HG02852 (cell line): ENCODE measurements around the gene ACSF2.
A peak's percentile ranks its signal among the peaks of the same experiment; 100 is the strongest.
"Not testable (repeated sequence)": the region's sequence is repeated elsewhere in the genome, so short reads cannot be mapped to it uniquely, and the experiment has no call there.

Source experiments
- ATAC-seq: cut with Tn5 transposase; IDR thresholded peaks from one replicate; pipeline ENCODE4 v1.9.1; 2021; ENCODE audit warnings: mild to moderate bottlenecking, moderate library complexity; ENCODE audit not compliant: unreplicated experiment

The ACSF2 gene

GRCh38 chr17:50425682-50426471 lies at the start of gene ACSF2:
Gene ACSF2, plus strand, starts transcription at chr17:50426218. Its CDS starts 44 bp downstream, at chr17:50426262.
- peak; percentile 61 for ATAC-seq

GRCh38 chr17:50379351-50380132 lies 46.5 kb upstream of the ACSF2 start:
- no peak for ATAC-seq

GRCh38 chr17:50380369-50381259 lies 45.4 kb upstream of the ACSF2 start:
- no peak for ATAC-seq

- ATAC-seq: no peak
Observed at GRCh38 chr17:50381260-50381815, 44.7 kb upstream of the ACSF2 start.

GRCh38 chr17:50381920-50382319 lies 44.1 kb upstream of the ACSF2 start:
- no peak for ATAC-seq

- ATAC-seq: no peak
Observed at GRCh38 chr17:50382931-50383330, 43.1 kb upstream of the ACSF2 start.

- ATAC-seq: no peak
Observed at GRCh38 chr17:50386510-50386909, 39.5 kb upstream of the ACSF2 start.

GRCh38 chr17:50388728-50389127 lies 37.3 kb upstream of the ACSF2 start:
- ATAC-seq: no peak

GRCh38 chr17:50389534-50389933 lies 36.5 kb upstream of the ACSF2 start:
- no peak for ATAC-seq

GRCh38 chr17:50392621-50393020 lies 33.4 kb upstream of the ACSF2 start:
- no peak for ATAC-seq

GRCh38 chr17:50393700-50394099 lies 32.3 kb upstream of the ACSF2 start:
- no peak for ATAC-seq

- ATAC-seq: no peak
Observed at GRCh38 chr17:50394711-50395110, 31.3 kb upstream of the ACSF2 start.

GRCh38 chr17:50396261-50397110 lies 29.5 kb upstream of the ACSF2 start:
- ATAC-seq: peak; percentile 7

- ATAC-seq: peak; percentile 96
Observed at GRCh38 chr17:50397111-50397918, 28.7 kb upstream of the ACSF2 start, which contains the start of gene LRRC59. Gene LRRC59, minus strand, starts transcription at chr17:50397523. Its CDS starts 206 bp downstream, at chr17:50397317.

GRCh38 chr17:50397919-50398285 lies 28.1 kb upstream of the ACSF2 start:
- ATAC-seq: no peak

- ATAC-seq: not testable (repeated sequence)
Observed at GRCh38 chr17:50398672-50399071, 27.3 kb upstream of the ACSF2 start.

- ATAC-seq: not testable (repeated sequence)
Observed at GRCh38 chr17:50399591-50399990, 26.4 kb upstream of the ACSF2 start.

- not testable (repeated sequence) for ATAC-seq
Observed at GRCh38 chr17:50405351-50405750, 20.7 kb upstream of the ACSF2 start.

GRCh38 chr17:50406578-50406977 lies 19.4 kb upstream of the ACSF2 start:
- no peak for ATAC-seq
